DMS79 (cell line): ENCODE results near the gene GALNS.

Experiments used
- DNase-seq: peaks from one replicate; lab custom pipeline; 2025; lab: John Stamatoyannopoulos, UW

Gene GALNS

DNA sequence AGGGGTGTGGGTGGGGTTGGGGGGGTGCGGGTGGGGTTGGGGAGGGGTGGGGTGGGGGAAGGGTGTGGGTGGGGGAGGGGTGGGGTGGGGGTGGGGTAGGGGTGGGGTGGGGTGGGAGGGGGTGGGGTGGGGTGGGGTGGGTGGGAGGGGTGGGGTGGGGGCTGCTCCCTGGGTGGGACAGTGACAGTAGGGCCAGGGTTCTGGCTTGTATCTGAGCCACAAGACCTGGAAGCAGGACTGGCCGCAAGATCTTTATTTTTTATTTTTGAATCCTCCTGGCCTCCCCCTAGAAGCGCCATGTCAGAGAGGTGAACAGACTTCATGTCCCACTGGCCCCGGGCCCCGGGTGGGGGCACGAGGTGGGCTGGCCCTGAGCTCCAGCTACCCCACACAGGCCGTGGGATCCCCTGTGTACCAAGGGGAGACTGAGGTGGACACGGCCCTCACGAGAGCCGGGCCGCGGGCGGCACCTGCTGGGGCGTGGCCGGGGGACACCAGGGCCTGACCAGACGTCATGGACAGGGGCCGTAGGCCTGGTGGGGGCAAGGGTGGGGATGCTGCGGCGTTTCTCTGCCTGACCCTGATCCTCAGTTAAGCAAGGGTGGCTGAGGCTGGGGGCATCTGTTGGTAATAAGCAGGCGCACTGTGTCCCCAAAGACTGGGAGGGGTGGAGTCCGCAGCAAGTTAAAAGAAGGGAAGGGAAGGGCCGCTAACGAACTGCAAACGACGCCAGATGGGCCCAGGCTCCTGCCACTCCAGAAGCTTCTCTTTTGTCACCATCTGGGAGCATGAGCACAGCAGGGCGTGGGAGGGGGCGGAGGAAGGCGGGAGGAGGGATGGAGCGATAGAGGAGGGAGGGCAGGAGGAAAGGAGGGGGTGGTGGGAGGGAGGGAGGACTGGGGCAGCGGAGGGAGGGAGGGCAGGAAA is 32.0 kb upstream of the GALNS start:
- no peak for DNase-seq

DNA sequence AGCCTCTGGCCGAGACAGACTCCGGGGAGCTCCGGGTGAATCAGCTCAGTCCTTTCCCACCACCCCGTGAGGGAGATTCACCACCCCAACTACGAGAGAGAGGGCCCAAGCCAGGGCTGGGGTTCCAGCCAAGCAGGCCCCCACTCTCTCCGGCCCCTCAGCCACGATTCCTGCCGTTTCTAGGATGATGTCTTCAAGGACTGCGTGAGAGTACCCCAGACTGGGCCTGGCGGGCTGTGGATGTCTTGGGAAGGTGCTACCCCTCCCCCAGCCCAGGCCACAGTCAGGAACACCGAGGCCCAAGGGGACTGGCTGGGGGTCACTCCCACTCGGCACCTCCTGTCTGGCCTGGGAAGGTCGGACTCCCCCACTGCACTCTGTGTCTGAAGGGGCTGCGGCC is 31.3 kb upstream of the GALNS start:
- no peak for DNase-seq

DNA sequence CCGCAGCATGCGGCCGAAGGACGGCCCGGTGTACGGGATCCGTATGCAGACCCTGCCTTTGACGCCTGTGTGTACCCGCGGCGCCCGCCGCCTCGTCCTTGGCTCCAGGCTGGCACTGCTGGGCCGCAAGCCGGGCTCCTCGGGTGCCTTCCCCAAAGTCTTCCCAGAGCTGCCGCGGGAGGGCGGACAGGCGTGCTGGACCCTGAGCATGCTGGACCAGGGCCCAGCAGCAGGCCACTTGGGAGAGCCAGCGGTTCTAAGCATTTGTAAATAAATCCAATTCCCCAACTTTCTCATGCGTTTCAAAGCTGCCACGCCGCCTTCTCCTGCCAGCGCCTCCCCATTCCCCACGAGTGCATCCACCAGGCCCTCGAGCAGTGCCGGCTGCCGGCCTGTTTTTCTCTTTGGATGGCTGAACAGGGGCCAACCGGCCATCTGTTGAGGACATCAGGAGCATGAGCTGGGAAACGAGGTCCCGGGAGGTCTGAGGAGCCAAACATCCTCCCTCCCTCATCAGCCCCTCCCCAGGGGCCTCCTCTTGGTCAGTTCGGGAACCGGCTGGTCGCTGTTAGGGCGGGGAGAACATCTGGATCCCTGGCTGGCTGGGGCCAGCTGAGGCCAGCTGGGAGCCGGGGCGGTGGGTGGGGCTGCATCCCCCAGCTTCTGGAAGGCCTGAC is 30.2 kb upstream of the GALNS start:
- DNase-seq = no peak

DNA sequence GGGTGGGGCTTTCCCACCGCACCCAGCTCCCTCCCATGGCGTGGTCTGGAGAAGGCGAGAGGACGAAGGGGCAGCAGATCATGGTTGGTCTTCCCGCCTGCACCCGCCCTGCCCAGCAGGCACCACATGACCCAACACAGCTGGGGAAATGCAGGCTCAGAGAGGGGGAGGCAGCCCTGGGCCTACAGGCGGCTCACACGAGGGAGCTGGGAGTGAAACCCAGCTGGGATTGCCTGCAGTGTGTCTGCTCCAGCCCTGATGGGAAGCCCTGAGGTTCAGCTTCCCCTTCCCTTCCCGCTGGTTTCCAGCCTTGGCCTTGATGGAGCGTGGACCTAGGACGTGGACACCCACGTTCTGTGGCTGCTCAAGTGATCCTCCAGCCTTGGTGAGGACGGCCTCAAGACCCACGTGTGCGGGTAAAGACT is 29.7 kb upstream of the GALNS start:
- no peak for DNase-seq

DNA sequence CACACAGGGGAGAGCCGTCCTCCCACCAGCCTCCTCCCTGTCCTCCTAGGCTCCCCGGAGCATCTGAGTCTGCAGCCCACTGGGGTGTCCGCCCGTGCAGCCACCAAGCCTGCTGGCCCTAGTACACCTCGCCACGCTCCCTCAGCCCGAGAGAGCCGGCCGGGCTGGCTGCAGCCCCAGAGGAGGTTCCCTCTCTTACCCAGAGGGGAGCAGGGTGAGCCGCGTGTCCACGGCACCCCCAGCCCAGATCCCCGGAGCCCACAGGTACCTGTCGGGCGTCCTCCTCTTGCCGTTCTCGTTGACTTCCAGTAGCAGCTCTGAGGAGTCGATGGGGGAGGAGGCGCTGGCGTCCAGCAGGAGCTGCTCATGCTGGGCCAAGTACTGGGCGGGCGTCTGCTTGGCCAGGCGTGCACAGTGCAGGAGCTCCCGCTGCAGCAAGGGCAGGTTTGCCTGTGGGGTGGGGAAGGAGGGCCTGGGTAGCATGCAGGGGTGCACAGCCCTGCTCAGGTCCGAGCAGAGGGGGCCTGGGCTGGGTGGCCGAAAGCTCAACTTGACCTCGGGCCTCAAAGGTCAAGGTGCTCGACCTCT is 29.0 kb upstream of the GALNS start:
- DNase-seq = no peak

DNA sequence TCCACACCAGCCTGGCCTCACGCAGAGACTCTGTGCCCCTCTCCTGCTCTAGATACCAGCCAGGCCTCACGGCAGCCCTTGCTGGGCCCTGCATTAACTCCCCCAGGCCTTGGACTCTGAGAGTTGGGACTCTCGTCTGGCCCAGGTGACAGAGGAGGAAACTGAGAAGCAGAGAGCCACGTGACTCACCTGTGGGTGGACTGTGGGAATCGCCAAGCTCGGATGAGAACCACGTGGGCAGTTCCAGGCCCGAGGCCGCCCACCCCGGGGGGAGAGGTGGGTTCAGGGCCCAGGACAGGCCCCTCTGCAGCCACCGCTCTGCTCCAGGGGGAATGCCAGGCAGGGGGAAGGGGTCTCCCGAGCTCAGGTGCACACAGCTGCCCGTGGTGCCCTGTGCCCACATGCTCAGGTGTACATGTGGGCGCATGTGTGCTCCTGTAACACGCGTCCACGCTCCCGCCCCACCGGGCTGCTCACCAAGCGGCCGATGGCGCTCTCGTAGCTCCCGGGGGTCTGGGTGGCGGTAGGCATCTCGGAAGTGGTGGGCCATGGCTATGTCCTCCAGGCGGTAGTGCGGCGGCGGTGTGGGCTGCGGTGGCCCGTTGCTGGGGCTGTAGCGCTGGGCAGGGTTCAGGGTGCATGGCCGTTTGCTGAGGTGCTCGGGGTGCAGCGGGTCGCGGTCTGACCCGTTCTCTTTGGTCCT is 28.0 kb upstream of the GALNS start:
- no peak for DNase-seq

- no peak for DNase-seq
Measured at GRCh38 chr16:88883946-88884345, 27.2 kb upstream of the GALNS start.

DNA sequence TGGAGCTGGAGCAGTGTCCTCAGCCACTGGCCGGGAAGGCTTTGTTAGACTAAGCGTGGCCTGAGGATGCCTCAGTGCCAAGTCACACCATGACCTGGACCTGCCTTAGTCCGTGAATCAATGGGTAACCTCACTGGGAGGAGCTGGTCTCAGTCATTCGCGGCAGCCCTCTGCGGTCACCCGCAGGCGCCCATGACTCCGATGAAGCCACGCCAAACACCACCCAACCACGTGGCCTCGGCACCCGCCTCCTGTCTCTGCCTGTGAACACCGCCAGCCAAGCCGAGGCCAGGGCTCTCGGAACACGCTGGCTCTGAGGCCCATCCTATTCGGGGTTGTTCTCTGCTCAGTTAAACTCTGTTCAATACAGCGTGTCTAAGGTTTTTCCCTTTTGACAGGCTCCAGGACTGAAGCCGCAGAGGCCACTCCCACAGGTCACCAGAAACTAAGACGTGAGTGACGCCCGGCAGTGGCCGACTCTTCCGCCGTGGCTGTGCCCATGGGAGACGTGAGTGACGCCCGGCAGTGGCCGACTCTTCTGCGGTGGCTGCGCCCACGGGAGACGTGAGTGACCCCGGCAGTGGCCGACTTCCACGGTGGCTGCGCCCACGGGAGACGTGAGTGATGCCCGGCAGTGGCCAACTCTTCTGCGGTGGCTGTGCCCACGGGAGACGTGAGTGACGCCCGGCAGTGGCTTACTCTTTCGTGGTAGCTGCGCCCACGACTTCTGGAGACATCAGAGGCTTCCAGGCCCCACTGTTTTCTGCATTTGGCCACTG is 26.6 kb upstream of the GALNS start:
- DNase-seq = no peak

DNA sequence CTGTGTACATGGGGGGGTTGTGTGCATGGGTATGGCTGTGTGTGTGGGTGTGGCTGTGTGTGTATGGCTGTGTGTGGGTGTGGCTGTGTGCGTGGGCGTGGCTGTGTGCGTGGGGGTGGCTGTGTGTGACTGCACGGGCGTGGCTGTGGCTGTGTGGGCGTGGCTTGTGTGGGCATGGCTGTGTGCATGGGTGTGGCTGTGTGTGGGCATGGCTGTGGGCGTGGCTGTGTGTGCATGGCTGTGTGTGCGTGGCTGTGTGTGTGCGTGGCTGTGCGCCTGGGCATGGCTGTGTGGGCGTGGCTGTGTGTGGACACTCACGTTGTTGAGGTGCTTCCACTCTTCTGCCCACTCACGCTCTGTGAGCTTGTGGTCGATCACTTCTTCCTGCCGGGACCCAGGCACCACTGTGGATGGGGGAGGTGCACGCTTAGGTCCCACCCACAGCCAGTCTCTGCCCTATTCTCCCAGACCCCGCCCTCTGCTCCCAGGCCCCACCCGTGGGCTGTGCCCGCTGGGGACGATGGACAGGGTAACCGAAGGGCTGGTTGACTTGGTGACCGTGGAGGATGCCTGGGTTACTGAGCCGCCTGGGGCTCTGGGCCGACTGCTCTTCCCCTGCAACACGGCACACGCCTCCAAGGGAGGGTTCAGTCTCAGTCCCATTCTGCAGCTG is 25.7 kb upstream of the GALNS start:
- no peak for DNase-seq

DNA sequence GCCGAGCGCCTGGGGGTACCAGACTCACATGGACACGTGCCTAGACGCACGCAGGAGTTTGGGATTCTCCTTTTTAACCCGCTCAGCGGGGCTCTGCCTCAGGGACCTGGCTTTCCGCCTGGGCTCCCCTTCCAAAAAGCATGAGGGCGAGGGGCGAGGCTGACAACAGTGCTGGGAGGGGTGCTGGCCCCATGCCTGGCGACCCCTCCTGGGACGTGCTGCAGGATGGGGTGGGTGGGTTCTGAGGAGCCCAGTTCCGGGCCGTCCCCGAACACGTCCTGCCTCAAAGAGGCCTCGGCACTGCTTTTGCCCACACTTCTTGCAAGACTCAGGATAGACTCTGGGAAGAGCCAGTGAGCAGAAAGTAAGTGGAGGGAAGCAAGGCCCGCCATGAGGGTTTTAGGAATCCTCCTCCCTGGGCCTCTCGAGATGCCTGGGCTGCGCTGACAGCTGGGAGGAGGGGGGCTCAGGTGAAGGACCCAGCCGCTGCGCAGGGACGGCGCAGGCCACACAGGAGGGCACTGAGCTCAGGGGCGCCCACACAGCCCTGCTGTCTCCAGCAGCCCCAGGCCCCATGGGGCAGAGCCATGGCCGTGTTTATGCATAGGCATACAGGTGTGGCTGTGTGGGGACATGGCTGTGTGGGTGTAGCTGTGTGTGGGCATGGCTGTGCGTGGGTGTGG is 25.1 kb upstream of the GALNS start:
- DNase-seq = no peak

- no peak for DNase-seq
Measured at GRCh38 chr16:88881007-88881615, 24.4 kb upstream of the GALNS start.

DNA sequence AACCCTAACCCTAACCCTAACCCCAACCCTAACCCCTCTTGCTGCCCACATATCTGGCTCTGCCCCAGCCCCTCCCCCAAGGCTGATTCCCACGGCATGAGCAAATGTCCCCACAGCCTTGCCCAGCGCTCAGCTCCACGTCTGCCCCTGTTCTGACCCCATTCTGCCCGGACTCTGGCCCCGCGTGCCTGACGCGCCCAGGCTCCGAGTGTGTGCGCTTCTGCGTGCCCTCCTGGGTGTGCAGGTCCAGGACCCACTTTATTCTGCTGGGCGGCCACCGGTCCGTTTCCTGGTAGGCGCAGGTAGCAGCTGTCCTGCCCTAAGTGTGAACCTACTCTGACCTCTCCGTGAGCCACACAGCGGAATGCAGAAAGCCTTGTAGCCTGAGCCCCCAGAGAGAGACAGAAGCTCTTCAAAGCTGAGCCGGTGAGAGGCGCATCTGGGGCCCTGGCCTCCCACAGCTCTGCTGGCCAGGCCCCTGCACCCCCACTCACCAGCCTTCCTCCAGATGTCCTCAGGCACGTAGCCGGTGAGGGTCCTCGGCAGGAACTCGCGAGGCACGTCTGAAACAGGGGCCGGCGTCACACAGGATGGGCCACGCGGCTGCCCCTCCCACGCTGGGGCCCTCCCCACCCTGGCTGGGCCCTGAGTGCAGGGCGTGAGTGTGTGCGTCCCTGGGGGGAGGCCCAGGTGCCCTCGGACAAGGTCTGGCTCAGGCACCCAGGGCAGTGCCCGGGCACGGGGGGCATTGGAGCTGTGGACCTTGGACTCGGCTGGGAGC is 23.7 kb upstream of the GALNS start:
- no peak for DNase-seq

DNA sequence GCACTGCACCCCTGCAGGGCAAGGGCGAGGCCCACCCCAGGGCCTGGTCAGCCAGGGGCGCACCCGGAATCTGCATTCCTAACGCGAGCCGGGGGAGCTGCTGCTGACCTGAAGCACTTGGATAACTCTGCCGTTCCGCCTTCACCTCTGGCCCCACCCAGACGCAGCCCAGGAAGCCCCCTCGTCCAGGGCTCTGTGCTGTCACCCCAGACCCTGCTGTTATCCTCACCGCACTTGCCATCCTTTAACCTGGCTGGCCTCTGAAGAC is 23.0 kb upstream of the GALNS start:
- no peak for DNase-seq

DNA sequence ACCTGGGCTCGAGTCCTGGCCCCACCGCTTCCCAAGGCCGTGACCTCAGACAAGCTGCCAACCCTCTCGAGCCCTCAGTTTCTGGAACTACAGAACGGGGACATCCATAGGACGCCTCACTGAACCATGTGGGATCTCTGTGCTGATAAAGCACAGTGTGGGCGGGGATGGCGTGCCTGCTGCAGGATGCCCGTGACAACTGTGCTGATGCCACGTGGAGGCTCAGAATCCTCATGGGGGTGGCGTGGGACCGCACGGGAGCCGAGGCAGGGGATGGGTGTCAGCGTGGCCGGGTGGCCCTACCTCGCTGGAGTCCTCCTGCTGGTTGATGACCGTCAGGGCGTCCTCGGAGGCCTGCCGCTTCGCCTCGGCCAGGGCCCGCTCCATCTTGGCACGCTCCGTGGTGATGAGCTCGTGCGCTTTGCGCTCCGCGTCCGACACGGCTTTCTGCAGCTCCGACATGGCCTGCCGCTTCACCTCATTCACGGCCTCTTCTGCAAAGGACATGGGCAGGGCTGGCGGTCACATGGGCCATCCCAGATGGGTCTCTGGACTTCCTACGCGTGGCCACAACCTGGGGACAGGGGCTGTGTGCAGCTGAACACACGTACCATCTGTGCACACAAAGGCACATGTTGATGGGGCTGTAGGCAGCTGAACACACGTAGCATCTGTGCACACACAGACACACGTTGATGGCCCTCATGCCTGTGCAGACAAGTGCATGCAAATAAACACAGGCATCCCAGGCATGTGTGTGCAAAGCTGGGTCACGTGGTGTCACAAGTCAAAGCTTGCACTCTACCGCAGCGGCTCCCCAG is 22.4 kb upstream of the GALNS start:
- DNase-seq = no peak

GRCh38 chr16:88878356-88878755 is 21.6 kb upstream of the GALNS start:
- no peak for DNase-seq

GRCh38 chr16:88877564-88878289 is 21.0 kb upstream of the GALNS start:
- DNase-seq = no peak

GRCh38 chr16:88876942-88877526 is 20.3 kb upstream of the GALNS start:
- no peak for DNase-seq
